GM12878 (cell line): ENCODE data around the gene PRKAR2B. TPM values are rescaled to one million over a fixed set of nuclear protein-coding genes. Genes with fewer than 3 reads are reported as not detected.

Experiments
- ATAC-seq: fragments of 200-7000 bp; cut with Tn5 transposase; 3 replicates; pipeline ENCODE4 v1.9.1; 2020; ENCODE audit warnings: mild to moderate bottlenecking, moderate library complexity
- BruUV-seq: library from RNA; stranded (reverse); fragments of 400-500 nt; replicated peaks from 2 replicates; lab custom pipeline; 2021; lab: Mats Ljungman, UMichigan
- CTCF ChIA-PET: fragments of 300-600 bp; sonication (Branson Sonifier 250); formaldehyde crosslinking; extraction: SDS; loops from one replicate; lab custom pipeline; 2021; ENCODE audit warnings: inconsistent platforms; lab: Yijun Ruan, JAX
- POLR2A ChIA-PET: fragments of 350-600 bp; formaldehyde crosslinking; extraction: SDS; loops from one replicate; lab custom pipeline; 2021; ENCODE audit warnings: inconsistent platforms; lab: Charles Lee
- RAD21 ChIA-PET: fragments of 300-600 bp; sonication (Branson Sonifier 250); formaldehyde crosslinking; loops from one replicate; lab custom pipeline; 2023; ENCODE audit warnings: antibody characterized with exemption; ENCODE audit not compliant: unreplicated experiment; lab: Charles Lee
- SMC1A ChIA-PET: fragments of 300-600 bp; sonication (Branson Sonifier 250); formaldehyde crosslinking; loops from one replicate; lab custom pipeline; 2023; ENCODE audit not compliant: unreplicated experiment, uncharacterized antibody; lab: Charles Lee
- DNase-seq: peaks from one replicate; pipeline ENCODE4 v3.0.0-alpha.2; 2011; ENCODE audit warnings: low read depth, low spot score
- FAIRE-seq: peaks from 3 replicates; lab custom pipeline; 2011; peaks lifted over from hg19 to GRCh38; lab: Jason Lieb, UNC
- H2AFZ ChIP-seq: 2 replicates; pipeline ENCODE4 v1.6.0; 2011; ENCODE audit warnings: low read depth, low read length, control low read depth; ENCODE audit not compliant: control insufficient read depth
- H3K27ac ChIP-seq: 2 replicates; pipeline ENCODE4 v1.5.1; 2011; ENCODE audit warnings: control low read depth; ENCODE audit not compliant: control insufficient read depth, insufficient read depth
- H3K27me3 ChIP-seq, 2 experiments: replicated peaks in 1 of 2; 2 replicates each; pipeline versions ENCODE4 v1.6.0 to v1.6.1; 2011; ENCODE audit warnings: low read length in 1 of 2; ENCODE audit not compliant: control insufficient read depth in 2 of 2, insufficient read depth in 2 of 2
- H3K36me3 ChIP-seq, 2 experiments: 2 replicates each; pipeline ENCODE4 v1.5.1; 2011; ENCODE audit warnings: low read length in 1 of 2; ENCODE audit not compliant: control insufficient read depth in 2 of 2, insufficient read depth in 2 of 2
- H3K4me1 ChIP-seq: 2 replicates; pipeline ENCODE4 v1.6.1; 2011; ENCODE audit warnings: mild to moderate bottlenecking, low read length, moderate library complexity, mixed read lengths; ENCODE audit not compliant: control insufficient read depth, insufficient read depth
- H3K4me2 ChIP-seq: 2 replicates; pipeline ENCODE4 v1.6.0; 2011; ENCODE audit warnings: control low read depth; ENCODE audit not compliant: control insufficient read depth, insufficient read depth
- H3K4me3 ChIP-seq: fragments of 200-600 bp; sonication (generic); 2 replicates; pipeline ENCODE4 v1.5.1; 2016
- H3K79me2 ChIP-seq: 2 replicates; pipeline ENCODE4 v1.6.0; 2011; ENCODE audit warnings: low read length; ENCODE audit not compliant: control insufficient read depth, insufficient read depth
- H3K9ac ChIP-seq: 2 replicates; pipeline ENCODE4 v1.8.0; 2011; ENCODE audit warnings: low read length, control low read depth, mixed read lengths; ENCODE audit not compliant: control insufficient read depth, insufficient read depth
- H3K9me3 ChIP-seq: replicated peaks from 3 replicates; pipeline ENCODE4 v1.5.1; 2011; ENCODE audit warnings: mild to moderate bottlenecking, low read length; ENCODE audit not compliant: control insufficient read depth, insufficient read depth
- H4K20me1 ChIP-seq: 2 replicates; pipeline ENCODE4 v1.6.0; 2011; ENCODE audit not compliant: control insufficient read depth, insufficient read depth
- GABPA ChIP-seq: IDR thresholded peaks from 2 replicates; pipeline ENCODE4 v1.6.1; 2014; ENCODE audit warnings: antibody characterized with exemption, low read depth, mild to moderate bottlenecking, inconsistent platforms
- STAT3 ChIP-seq: IDR thresholded peaks from 2 replicates; pipeline ENCODE4 v1.6.1; 2011; ENCODE audit warnings: low read depth, low read length, improper control_type of control experiment
- ZNF207 ChIP-seq: fragments of 450-650 bp; IDR thresholded peaks from 2 replicates; pipeline ENCODE4 v1.6.1; 2014; ENCODE audit warnings: antibody characterized with exemption, mild to moderate bottlenecking, borderline replicate concordance
- ZNF384 ChIP-seq: IDR thresholded peaks from 2 replicates; pipeline ENCODE4 v1.6.1; 2012; ENCODE audit warnings: low read depth, mild to moderate bottlenecking, low read length, improper control_type of control experiment, borderline replicate concordance
- whole genome bisulfite sequencing: methylation state at CpG from one replicate; pipeline ENCODE4 v1.1.6; 2016; ENCODE audit warnings: low lambda C conversion rate; ENCODE audit not compliant: insufficient replicate concordance, insufficient coverage; ENCODE audit errors: missing lambda C conversion rate; 5-methylcytosine and 5-hydroxymethylcytosine counted together
- in situ Hi-C: fragments of 300-500 bp; cut with MboI; formaldehyde crosslinking; loops from 9 replicates; pipeline ENCODE4 v1.14.3; 2018; ENCODE audit warnings: mixed read lengths
- intact Hi-C: fragments of 100-400 bp; cut with micrococcal nuclease; formaldehyde crosslinking; loops from one replicate; pipeline ENCODE4 v1.14.2; 2022; ENCODE audit not compliant: unreplicated experiment
- polyA plus RNA-seq, 11 experiments: library from polyadenylated mRNA; depleted of rRNA in 4 of 11; unstranded in 6 of 11; stranded (reverse) in 5 of 11; fragments of >200 nt; fragmentation: Nextera tagmentation in 4 of 11; fragmentation: Illumina TruSeq in 1 of 11; extraction: Ambion mirVana in 4 of 11; extraction: Trizol in 1 of 11; gene quantifications; 1 replicate in 1 of 11; 2 replicates in 10 of 11; pipeline versions ENCODE4 v1.2.1 to v1.2.3, GENCODE V29; 2011 to 2016; ENCODE audit warnings: inconsistent platforms in 2 of 11, missing spikeins in 2 of 11, low read depth in 1 of 11
- total RNA-seq, 4 experiments: library from RNA; depleted of rRNA in 3 of 4; stranded (reverse); fragments of >200 nt in 3 of 4; fragmentation: Illumina TruSeq in 1 of 4; extraction: Trizol in 1 of 4; gene quantifications; 2 replicates each; pipeline versions ENCODE4 v1.2.1 to v1.2.3, GENCODE V29; 2013 to 2021

Gene PRKAR2B
- total and polyA plus RNA-seq, 10 of the 15 experiments (the other 5 are each of a cell fraction or from before 2014, with no cell fraction given): 0.01 to 0.18 (median 0.04) TPM; not detected in 4

- Histone ChIP-seq H3K4me2 (no peak overlapping the region), H3K27ac (no peak overlapping the region), H3K4me3 (no peak overlapping the region), H3K79me2 (peaks cover 6% of the 10 kb centered on the region), H3K4me1 (no peaks in the 10 kb centered on the region), H3K27me3 (no peaks in the 10 kb centered on the region), H3K9ac (no peak overlapping the region), H2AFZ (no peak overlapping the region), H4K20me1 (no peaks in the 10 kb centered on the region), H3K36me3 (no peaks in the 10 kb centered on the region), H3K9me3 (no peaks in the 10 kb centered on the region)
- no peak for FAIRE-seq
- WGBS: 25% methylated on average over 3 of the region's 3 CpGs
- ATAC-seq: no peak
- no peak for DNase-seq
- TF ChIP-seq ZNF207: no peak
- no peak for TF ChIP-seq STAT3
- ChIA-PET POLR2A (interaction anchor here (1.0 kb wide), 1 partner anchor 63 kb away, joined by 3 read pairs; no protein-coding TSS in a partner anchor), RAD21 (interaction anchor here (1.2 kb wide), 1 partner anchor 9 kb away, joined by 5 read pairs; no protein-coding TSS in a partner anchor), CTCF (interaction anchor here (0.6 to 1.3 kb wide), 3 partner anchors 9 to 336 kb away, joined by 3 to 4 read pairs (median 3); no protein-coding TSS in a partner anchor), SMC1A (interaction anchor here (0.7 to 6.8 kb wide), 3 partner anchors 8 to 112 kb away, joined by 3 to 51 read pairs (median 7); no protein-coding TSS in a partner anchor)
- in situ Hi-C loops (no loop called here), intact Hi-C loops (no loop called here)
- no TSS peak for BruUV-seq
Measured at GRCh38 chr7:107165341-107165740, 120.8 kb downstream of the PRKAR2B start.

GRCh38 chr7:107166736-107167426 lies 122.4 kb downstream of the PRKAR2B start:
- in situ Hi-C loops: no loop called here
- Histone ChIP-seq H3K79me2 (peaks cover 16% of the 10 kb centered on the region), H3K4me2 (peak overlapping the region; percentile 99), H3K4me3 (no peak overlapping the region), H3K36me3 (no peaks in the 10 kb centered on the region), H2AFZ (peak overlapping the region; percentile 99), H3K4me1 (peaks cover 5% of the 10 kb centered on the region), H3K27ac (no peak overlapping the region; the same call in 1 of the 2 replicates), H3K9ac (no peak overlapping the region; the same call in 1 of the 2 replicates), H3K9me3 (no peaks in the 10 kb centered on the region), H3K27me3 (no peaks in the 10 kb centered on the region), H4K20me1 (no peaks in the 10 kb centered on the region)
- CTCF ChIA-PET: interaction anchor here (0.6 to 3.5 kb wide), 8 partner anchors 14 to 1059 kb away, joined by 3 to 11 read pairs (median 4); no protein-coding TSS in a partner anchor
- 20% methylated on average over 5 of the region's 5 CpGs for WGBS
- ATAC-seq: no peak
- no TSS peak for BruUV-seq
- no peak for FAIRE-seq
- no peak for DNase-seq
- intact Hi-C loops: no loop called here
- RAD21 ChIA-PET: interaction anchor here (0.6 to 2.4 kb wide), 7 partner anchors 16 to 558 kb away, joined by 3 to 11 read pairs (median 3); no protein-coding TSS in a partner anchor
- TF ChIP-seq GABPA (no peak), ZNF384 (0 out of 2 replicates have a peak, but pooled peaks have one; percentile 7)
- POLR2A ChIA-PET: interaction anchor here (0.6 kb wide), 2 partner anchors 10 to 25 kb away, joined by 4 to 5 read pairs; no protein-coding TSS in a partner anchor
- SMC1A ChIA-PET: interaction anchor here (1.1 to 6.8 kb wide), 6 partner anchors 10 to 220 kb away, joined by 3 to 51 read pairs (median 5); no protein-coding TSS in a partner anchor
